IMR-90 (cell line): ENCODE data around the gene FBH1. TPM values are rescaled to one million over a fixed set of nuclear protein-coding genes. Genes with fewer than 3 reads are reported as not detected.

Experiments
- ATAC-seq: fragments of 200-7000 bp; cut with Tn5 transposase; 2 replicates; pipeline ENCODE4 v1.9.1; 2020; ENCODE audit warnings: low read depth, mild to moderate bottlenecking, moderate library complexity
- BruUV-seq: library from RNA; stranded (reverse); fragments of 400-500 nt; replicated peaks from 2 replicates; lab custom pipeline; 2021; lab: Mats Ljungman, UMichigan
- CTCF ChIA-PET: fragments of 300-600 bp; formaldehyde crosslinking; extraction: SDS; loops from one replicate; lab custom pipeline; 2021; ENCODE audit warnings: antibody characterized with exemption; lab: Yijun Ruan, JAX
- POLR2A ChIA-PET: fragments of 300-600 bp; sonication (Branson Sonifier 250); formaldehyde crosslinking; loops from one replicate; lab custom pipeline; 2022; ENCODE audit warnings: antibody characterized with exemption; ENCODE audit not compliant: unreplicated experiment; lab: Charles Lee
- DNase-seq: peaks from one replicate; pipeline ENCODE4 v3.0.0; 2013
- H2AFZ ChIP-seq: replicated peaks from 2 replicates; pipeline ENCODE3; 2013; ENCODE audit warnings: low read length, mild to moderate bottlenecking; ENCODE audit not compliant: poor library complexity
- H2AK5ac ChIP-seq: 2 replicates; pipeline ENCODE4 v1.6.1; 2013; ENCODE audit warnings: low read depth, low read length, inconsistent platforms
- H2AK9ac ChIP-seq: replicated peaks from 2 replicates; pipeline ENCODE3; 2013; ENCODE audit warnings: mild to moderate bottlenecking, low read depth, low read length, moderate library complexity; ENCODE audit not compliant: poor library complexity
- H2BK120ac ChIP-seq: 2 replicates; pipeline ENCODE4 v1.6.1; 2013; ENCODE audit warnings: low read depth, low read length, inconsistent platforms
- H2BK15ac ChIP-seq: 3 replicates; pipeline ENCODE4 v1.6.1; 2013; ENCODE audit warnings: low read depth, low read length, inconsistent platforms
- H2BK20ac ChIP-seq: 2 replicates; pipeline ENCODE4 v1.6.1; 2013; ENCODE audit warnings: low read depth, mild to moderate bottlenecking, inconsistent platforms, low read length, moderate library complexity
- H2BK5ac ChIP-seq: 2 replicates; pipeline ENCODE4 v1.6.1; 2013; ENCODE audit warnings: mild to moderate bottlenecking, low read depth, low read length, inconsistent platforms; ENCODE audit not compliant: poor library complexity, severe bottlenecking
- H3K14ac ChIP-seq: replicated peaks from 2 replicates; pipeline ENCODE4 v1.6.1; 2013; ENCODE audit warnings: low read depth, low read length, inconsistent platforms
- H3K18ac ChIP-seq: 2 replicates; pipeline ENCODE4 v1.6.1; 2013; ENCODE audit warnings: low read depth, low read length, control low read depth
- H3K23ac ChIP-seq: 2 replicates; pipeline ENCODE4 v1.6.1; 2013; ENCODE audit warnings: low read depth, low read length, inconsistent platforms
- H3K27ac ChIP-seq: 2 replicates; pipeline ENCODE4 v1.5.1; 2013; ENCODE audit warnings: mild to moderate bottlenecking, control low read depth, low read length; ENCODE audit not compliant: insufficient read depth
- H3K27me3 ChIP-seq: 2 replicates; pipeline ENCODE4 v1.6.1; 2013; ENCODE audit warnings: low read length; ENCODE audit not compliant: control insufficient read depth, insufficient read depth
- H3K36me3 ChIP-seq: 2 replicates; pipeline ENCODE4 v1.6.1; 2013; ENCODE audit warnings: low read length, mixed read lengths; ENCODE audit not compliant: control insufficient read depth, insufficient read depth
- H3K4ac ChIP-seq: 2 replicates; pipeline ENCODE4 v1.6.1; 2013; ENCODE audit warnings: low read depth, low read length, inconsistent platforms
- H3K4me1 ChIP-seq: 2 replicates; pipeline ENCODE4 v1.6.1; 2013; ENCODE audit warnings: low read length, mixed read lengths; ENCODE audit not compliant: control insufficient read depth, insufficient read depth
- H3K4me2 ChIP-seq: 2 replicates; pipeline ENCODE4 v1.6.1; 2013; ENCODE audit warnings: low read depth, mild to moderate bottlenecking, control low read depth, low read length, moderate library complexity
- H3K4me3 ChIP-seq: 2 replicates; pipeline ENCODE4 v1.5.1; 2013; ENCODE audit warnings: low read depth, mild to moderate bottlenecking, control low read depth, low read length, moderate library complexity; ENCODE audit not compliant: insufficient read depth
- H3K56ac ChIP-seq: 2 replicates; pipeline ENCODE4 v1.6.1; 2013; ENCODE audit warnings: low read length, inconsistent platforms; ENCODE audit not compliant: insufficient read depth; ENCODE audit errors: extremely low read depth
- H3K79me1 ChIP-seq, 2 experiments: 2 replicates each; pipeline ENCODE4 v1.6.1; 2013; ENCODE audit warnings: low read length in 2 of 2, inconsistent platforms in 1 of 2, low read depth in 1 of 2
- H3K9ac ChIP-seq: 2 replicates; pipeline ENCODE4 v1.6.1; 2013; ENCODE audit warnings: low read depth, low read length, control low read depth
- H3K9me1 ChIP-seq: 2 replicates; pipeline ENCODE4 v1.6.1; 2013; ENCODE audit warnings: low read length, inconsistent platforms; ENCODE audit not compliant: insufficient read depth
- H3K9me3 ChIP-seq: 2 replicates; pipeline ENCODE4 v1.6.1; 2013; ENCODE audit warnings: low read length; ENCODE audit not compliant: control insufficient read depth, insufficient read depth
- H4K20me1 ChIP-seq: 2 replicates; pipeline ENCODE4 v1.6.1; 2013; ENCODE audit warnings: low read length, inconsistent platforms; ENCODE audit not compliant: insufficient read depth
- H4K5ac ChIP-seq: 2 replicates; pipeline ENCODE4 v1.6.1; 2013; ENCODE audit warnings: mild to moderate bottlenecking, low read depth, low read length, control low read depth
- H4K8ac ChIP-seq, 2 experiments: 2 replicates each; pipeline ENCODE4 v1.6.1; 2013; ENCODE audit warnings: low read depth in 2 of 2, low read length in 2 of 2, control low read depth in 1 of 2, inconsistent platforms in 1 of 2
- H4K91ac ChIP-seq: 2 replicates; pipeline ENCODE4 v1.6.1; 2013; ENCODE audit warnings: low read depth, low read length, inconsistent platforms; ENCODE audit not compliant: insufficient read depth
- BHLHE40 ChIP-seq: fragments of 150-350 bp; IDR thresholded peaks from 2 replicates; pipeline ENCODE4 v1.6.1; 2016; ENCODE audit warnings: mild to moderate bottlenecking, low read depth, low read length
- CEBPB ChIP-seq: IDR thresholded peaks from 2 replicates; pipeline ENCODE4 v1.6.1; 2012; ENCODE audit warnings: low read depth, low read length, improper control_type of control experiment
- CHD1 ChIP-seq: IDR thresholded peaks from 2 replicates; pipeline ENCODE4 v1.6.1; 2012; ENCODE audit warnings: low read depth, low read length, improper control_type of control experiment
- ELK1 ChIP-seq: fragments of 150-350 bp; IDR thresholded peaks from 2 replicates; pipeline ENCODE4 v1.6.1; 2016; ENCODE audit warnings: low read depth, mild to moderate bottlenecking, low read length, moderate library complexity, borderline replicate concordance
- FOS ChIP-seq: fragments of 150-350 bp; IDR thresholded peaks from 2 replicates; pipeline ENCODE4 v1.6.1; 2016; ENCODE audit warnings: low read depth, low read length
- MAFK ChIP-seq: IDR thresholded peaks from 2 replicates; pipeline ENCODE4 v1.6.1; 2012; ENCODE audit warnings: low read depth, low read length, improper control_type of control experiment
- MXI1 ChIP-seq: IDR thresholded peaks from 2 replicates; pipeline ENCODE4 v1.6.1; 2012; ENCODE audit warnings: low read depth, mild to moderate bottlenecking, low read length, moderate library complexity, borderline replicate concordance
- NFE2L2 ChIP-seq: fragments of 150-350 bp; IDR thresholded peaks from 2 replicates; pipeline ENCODE4 v1.6.1; 2016; ENCODE audit warnings: low read depth, mild to moderate bottlenecking, low read length
- POLR2A ChIP-seq: IDR thresholded peaks from 2 replicates; pipeline ENCODE4 v1.6.1; 2012; ENCODE audit warnings: mild to moderate bottlenecking, low read depth, low read length
- RCOR1 ChIP-seq: IDR thresholded peaks from 2 replicates; pipeline ENCODE4 v1.6.1; 2012; ENCODE audit warnings: mild to moderate bottlenecking, low read length, improper control_type of control experiment; ENCODE audit not compliant: insufficient replicate concordance
- RFX5 ChIP-seq: IDR thresholded peaks from 2 replicates; pipeline ENCODE4 v1.8.0; 2012; ENCODE audit warnings: low read depth, mild to moderate bottlenecking, low read length, moderate library complexity
- SMC3 ChIP-seq: fragments of 150-350 bp; IDR thresholded peaks from 2 replicates; pipeline ENCODE4 v1.6.1; 2016; ENCODE audit warnings: low read depth, mild to moderate bottlenecking, antibody characterized with exemption, low read length, moderate library complexity
- USF2 ChIP-seq: fragments of 150-350 bp; IDR thresholded peaks from 2 replicates; pipeline ENCODE4 v1.6.1; 2017; ENCODE audit warnings: mild to moderate bottlenecking, antibody characterized with exemption, low read length, low read depth
- WGBS, 2 experiments: methylation state at CpG; one replicate each; pipeline versions ENCODE4 v1.1.5 to v1.1.7; 2013; ENCODE audit warnings: missing lambda C conversion rate in 2 of 2; ENCODE audit not compliant: insufficient read length in 1 of 2; ENCODE audit errors: extremely low coverage in 2 of 2; 5-methylcytosine and 5-hydroxymethylcytosine counted together
- dilution Hi-C: fragments of 300-500 bp; cut with HindIII; formaldehyde crosslinking; loops from one replicate; pipeline ENCODE4 v1.14.3; 2018; ENCODE audit warnings: low sequenced_read_pairs; ENCODE audit not compliant: unreplicated experiment
- in situ Hi-C: fragments of 300-500 bp; cut with MboI; formaldehyde crosslinking; loops from 3 replicates; pipeline ENCODE4 v1.14.3; 2019; ENCODE audit warnings: low sequenced_read_pairs, inconsistent platforms, mixed read lengths
- intact Hi-C: fragments of 100-400 bp; cut with micrococcal nuclease; formaldehyde crosslinking; loops from 2 replicates; pipeline ENCODE4 v1.10.0; 2022
- polyA plus RNA-seq, 3 experiments: library from polyadenylated mRNA; depleted of rRNA; stranded (reverse); fragments of >200 nt; gene quantifications; 2 replicates each; pipeline ENCODE4 v1.2.3, GENCODE V29; 2012; ENCODE audit warnings: low replicate concordance in 1 of 3
- total RNA-seq: library from RNA; depleted of rRNA; stranded (reverse); fragments of >200 nt; gene quantifications from 2 replicates; pipeline ENCODE4 v1.2.3, GENCODE V29; 2012

Gene FBH1
- total and polyA plus RNA-seq, 2 of the 4 experiments (the other 2 are of a cell fraction), result 59.3 to 72.2 TPM

DNA sequence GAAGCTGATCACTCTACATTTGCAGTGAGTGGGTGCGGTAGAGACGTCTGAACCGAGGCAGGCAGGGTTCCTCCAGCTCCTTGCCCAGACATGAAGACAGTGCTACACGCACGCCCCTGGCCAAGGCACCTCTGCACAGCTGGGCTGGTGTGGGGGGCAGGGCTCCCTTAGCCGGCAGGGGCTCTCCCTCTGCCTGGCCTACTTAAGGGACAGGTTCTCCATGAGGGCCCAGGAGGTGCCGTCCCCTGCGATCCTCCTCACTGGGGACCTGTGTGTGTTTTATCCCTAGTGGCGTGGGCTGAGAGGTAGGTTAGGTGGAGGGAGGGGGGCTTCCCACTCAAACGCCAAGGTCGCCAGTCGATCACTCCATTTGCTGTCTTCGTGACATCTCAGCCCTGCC lies 52.0 kb downstream of the FBH1 start:
- Histone ChIP-seq H3K18ac (no peak overlapping the region), H4K91ac (peak overlapping the region; percentile 48; the same call in 1 of the 2 replicates), H3K79me1 (peaks cover 0 to 16% of the 10 kb centered on the region in 2 experiments; a peak in 3 of 4 replicates), H3K4ac (peak overlapping the region; percentile 69), H2BK5ac (no peak overlapping the region), H4K20me1 (no peaks in the 10 kb centered on the region; the same call in 1 of the 2 replicates), H3K9ac (no peak overlapping the region), H3K27ac (no peak overlapping the region), H3K23ac (no peak overlapping the region), H3K27me3 (no peaks in the 10 kb centered on the region), H3K56ac (no peak overlapping the region), H2AK9ac (no peak overlapping the region), H3K36me3 (peaks cover 17% of the 10 kb centered on the region), H3K14ac (no peak overlapping the region), H2AK5ac (peak overlapping the region; percentile 86; the same call in 1 of the 2 replicates), H3K4me1 (peaks cover 26% of the 10 kb centered on the region), H3K9me1 (peaks cover 19% of the 10 kb centered on the region), H3K9me3 (no peaks in the 10 kb centered on the region), H3K4me2 (no peak overlapping the region), H4K8ac (no peak overlapping the region; a peak in 1 of 4 replicates), H2BK120ac (peak overlapping the region; percentile 38; the same call in 1 of the 2 replicates), H2BK20ac (no peak overlapping the region; the same call in 1 of the 2 replicates), H2BK15ac (0 out of 3 replicates have a peak overlapping the region, but pooled peaks have one; percentile 46), H4K5ac (no peak overlapping the region), H3K4me3 (no peak overlapping the region), H2AFZ (no peak overlapping the region)
- DNase-seq, result no peak
- BruUV-seq, result no TSS peak
- intact Hi-C loops, result no loop called here
- dilution Hi-C loops, result no loop called here
- TF ChIP-seq BHLHE40, result no peak
- TF ChIP-seq NFE2L2, result no peak
- TF ChIP-seq POLR2A, result no peak
- no peak for TF ChIP-seq MAFK
- no peak for TF ChIP-seq USF2
- TF ChIP-seq RFX5, result no peak
- no peak for TF ChIP-seq MXI1
- TF ChIP-seq CHD1, result no peak
- TF ChIP-seq RCOR1, result no peak
- no peak for TF ChIP-seq ELK1
- no peak for TF ChIP-seq SMC3
- no peak for TF ChIP-seq CEBPB
- TF ChIP-seq FOS, result no peak
- ATAC-seq, result no peak
- POLR2A ChIA-PET, result no interaction called here
- no CpG with 5 or more reads among the region's 13 CpGs for WGBS, 2 experiments
- CTCF ChIA-PET, result no interaction called here
- in situ Hi-C loops, result no loop called here
